ENCODE measurements around the gene GDF11. TPM values are rescaled to one million over a fixed set of nuclear protein-coding genes. Genes with fewer than 3 reads are reported as not detected.

The GDF11 gene
- total RNA-seq, 1 donor from 2014 or later, result 10.7 TPM

- peak within 1 kb of the TSS; percentile 61 for H3K4me3 ChIP-seq (ENCODE audit: low read depth, low read length)
- no peak for DNase-seq (ENCODE audit: low read depth)
These were observed 26.9 kb upstream of the GDF11 start, which contains the start of gene BLOC1S1 for GRCh38 chr12:55715833-55716581. Gene BLOC1S1, plus strand, starts transcription at chr12:55716046. Its CDS starts 6 bp downstream, at chr12:55716052.

GRCh38 chr12:55716582-55716957, 26.4 kb upstream of the GDF11 start:
- no peaks in the 10 kb centered on the region for H3K27me3 ChIP-seq (ENCODE audit: control insufficient read depth, insufficient read depth, low read length)
- no peak for DNase-seq (ENCODE audit: low read depth)
- peak overlapping the region; percentile 61 for H3K4me3 ChIP-seq (ENCODE audit: low read depth, low read length)
- TF ChIP-seq CTCF (IDR thresholded peaks at IDR 0.05; ENCODE audit: insufficient read depth, low read length, poor library complexity, severe bottlenecking), result no peak
- H3K36me3 ChIP-seq (ENCODE audit: control insufficient read depth, insufficient read depth, low read length), result no peaks in the 10 kb centered on the region

More at GRCh38 chr12:55715833-55716581, 26.9 kb upstream of the GDF11 start, which contains the start of gene BLOC1S1:
- H3K27me3 ChIP-seq (ENCODE audit: control insufficient read depth, insufficient read depth, low read length), result no peaks in the 10 kb centered on the region
- no peak for TF ChIP-seq CTCF (IDR thresholded peaks at IDR 0.05; ENCODE audit: insufficient read depth, low read length, poor library complexity, severe bottlenecking)
- H3K36me3 ChIP-seq (ENCODE audit: control insufficient read depth, insufficient read depth, low read length), result no peaks in the 10 kb centered on the region

GRCh38 chr12:55717011-55718007, 25.6 kb upstream of the GDF11 start:
- H3K4me3 ChIP-seq (ENCODE audit: low read depth, low read length), result peak overlapping the region; percentile 61
- DNase-seq (ENCODE audit: low read depth), result no peak
- no peak for TF ChIP-seq CTCF (IDR thresholded peaks at IDR 0.05; ENCODE audit: insufficient read depth, low read length, poor library complexity, severe bottlenecking)
- H3K27me3 ChIP-seq (ENCODE audit: control insufficient read depth, insufficient read depth, low read length), result no peaks in the 10 kb centered on the region
- no peaks in the 10 kb centered on the region for H3K36me3 ChIP-seq (ENCODE audit: control insufficient read depth, insufficient read depth, low read length)

GRCh38 chr12:55718015-55718414, 24.9 kb upstream of the GDF11 start:
- no peaks in the 10 kb centered on the region for H3K36me3 ChIP-seq (ENCODE audit: control insufficient read depth, insufficient read depth, low read length)
- no peaks in the 10 kb centered on the region for H3K27me3 ChIP-seq (ENCODE audit: control insufficient read depth, insufficient read depth, low read length)
- DNase-seq (ENCODE audit: low read depth), result no peak
- H3K4me3 ChIP-seq (ENCODE audit: low read depth, low read length), result no peak overlapping the region
- no peak for TF ChIP-seq CTCF (IDR thresholded peaks at IDR 0.05; ENCODE audit: insufficient read depth, low read length, poor library complexity, severe bottlenecking)

GRCh38 chr12:55718624-55719275, 24.2 kb upstream of the GDF11 start:
- TF ChIP-seq CTCF (IDR thresholded peaks at IDR 0.05; ENCODE audit: insufficient read depth, low read length, poor library complexity, severe bottlenecking), result no peak
- Histone ChIP-seq H3K36me3 (ENCODE audit: control insufficient read depth, insufficient read depth, low read length) (no peaks in the 10 kb centered on the region), H3K4me3 (ENCODE audit: low read depth, low read length) (no peak overlapping the region), H3K27me3 (ENCODE audit: control insufficient read depth, insufficient read depth, low read length) (no peaks in the 10 kb centered on the region)
- no peak for DNase-seq (ENCODE audit: low read depth)

Data from kidney epithelial cell (primary cell).